Body of pancreas (tissue), 4 donors: ENCODE results near the gene ANKRD34C. TPM values are rescaled to one million over a fixed set of nuclear protein-coding genes. Genes with fewer than 3 reads are reported as not detected.

Experiments used
- ATAC-seq: fragments of 150-250 bp; one replicate; pipeline ENCODE4 v1.9.1; 2016
- DNase-seq, 4 donors: peaks; one replicate each; pipeline ENCODE4 v3.0.0-alpha.2; 2019
- H3K27ac ChIP-seq, 4 donors: fragments of 200-600 bp; sonication (generic); 1 replicate in 3 of 4; 2 replicates in 1 of 4; pipeline versions ENCODE4 v1.5.1 to v1.6.1; 2016 to 2019; ENCODE audit warnings: mild to moderate bottlenecking in 1 of 4, mixed read lengths in 1 of 4, moderate library complexity in 1 of 4
- H3K27me3 ChIP-seq, 2 donors: fragments of 200-600 bp; sonication (generic); one replicate each; pipeline ENCODE4 v1.6.0; 2016; ENCODE audit warnings: mild to moderate bottlenecking in 1 of 2
- H3K36me3 ChIP-seq, 2 donors: fragments of 200-600 bp; sonication (generic); replicated peaks in 1 of 2; 2 replicates each; pipeline ENCODE4 v1.5.1; 2016; ENCODE audit warnings: low read depth in 2 of 2; ENCODE audit not compliant: insufficient read depth in 1 of 2
- H3K4me1 ChIP-seq: fragments of 200-600 bp; sonication (generic); one replicate; pipeline ENCODE4 v1.6.0; 2016
- H3K4me3 ChIP-seq, 2 donors: fragments of 200-600 bp; sonication (generic); 1 replicate in 1 of 2; 2 replicates in 1 of 2; pipeline ENCODE4 v1.5.1; 2016 to 2019
- H3K9me3 ChIP-seq, 3 donors: fragments of 200-600 bp; sonication (generic); 1 replicate in 2 of 3; 2 replicates in 1 of 3; pipeline ENCODE4 v1.5.1; 2016
- POLR2A ChIP-seq, 3 donors: fragments of 450-650 bp; IDR thresholded peaks; one replicate each; pipeline ENCODE4 v1.6.1; 2016; ENCODE audit warnings: antibody characterized with exemption in 3 of 3, mild to moderate bottlenecking in 2 of 3
- WGBS, 2 donors: methylation state at CpG; one replicate each; pipeline ENCODE4 v1.1.5; 2017; 5-methylcytosine and 5-hydroxymethylcytosine counted together
- intact Hi-C: fragments of 100-400 bp; cut with DNase I; formaldehyde crosslinking; loops from one replicate; pipeline ENCODE4 v1.15.1; 2023
- total RNA-seq, 2 donors: library from RNA; depleted of rRNA; stranded (reverse); fragments of >200 nt; gene quantifications; one replicate each; pipeline ENCODE4 v1.1.0, GENCODE V29; 2016
- TF ChIP-seq, protein P1 (sequence below), 7 experiments: fragments of 450-650 bp in 4 of 7; fragments of 200-600 bp in 3 of 7; sonication (generic) in 3 of 7; IDR thresholded peaks; one replicate each; pipeline ENCODE4 v1.5.1; 2016 to 2019; ENCODE audit warnings: antibody characterized with exemption in 7 of 7

ANKRD34C gene
- total RNA-seq, result under 1 TPM; under 0.01 to 0.33 TPM

- H3K27me3 ChIP-seq, result peaks cover 0 to 14% of the 10 kb centered on the region in 2 donors
- TF ChIP-seq, protein P1, sequence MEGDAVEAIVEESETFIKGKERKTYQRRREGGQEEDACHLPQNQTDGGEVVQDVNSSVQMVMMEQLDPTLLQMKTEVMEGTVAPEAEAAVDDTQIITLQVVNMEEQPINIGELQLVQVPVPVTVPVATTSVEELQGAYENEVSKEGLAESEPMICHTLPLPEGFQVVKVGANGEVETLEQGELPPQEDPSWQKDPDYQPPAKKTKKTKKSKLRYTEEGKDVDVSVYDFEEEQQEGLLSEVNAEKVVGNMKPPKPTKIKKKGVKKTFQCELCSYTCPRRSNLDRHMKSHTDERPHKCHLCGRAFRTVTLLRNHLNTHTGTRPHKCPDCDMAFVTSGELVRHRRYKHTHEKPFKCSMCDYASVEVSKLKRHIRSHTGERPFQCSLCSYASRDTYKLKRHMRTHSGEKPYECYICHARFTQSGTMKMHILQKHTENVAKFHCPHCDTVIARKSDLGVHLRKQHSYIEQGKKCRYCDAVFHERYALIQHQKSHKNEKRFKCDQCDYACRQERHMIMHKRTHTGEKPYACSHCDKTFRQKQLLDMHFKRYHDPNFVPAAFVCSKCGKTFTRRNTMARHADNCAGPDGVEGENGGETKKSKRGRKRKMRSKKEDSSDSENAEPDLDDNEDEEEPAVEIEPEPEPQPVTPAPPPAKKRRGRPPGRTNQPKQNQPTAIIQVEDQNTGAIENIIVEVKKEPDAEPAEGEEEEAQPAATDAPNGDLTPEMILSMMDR (IDR thresholded peaks at IDR 0.05), result no peak
- no peak for TF ChIP-seq POLR2A (IDR thresholded peaks at IDR 0.05)
- ATAC-seq, result no peak
- H3K27ac ChIP-seq, result no peak within 1 kb of the TSS
- no peaks in the 10 kb centered on the region for H3K9me3 ChIP-seq
- H3K4me1 ChIP-seq, result peaks cover 3% of the 10 kb centered on the region
- peak in 2 of 4 donors; percentile 17 to 22 for DNase-seq
- H3K4me3 ChIP-seq, result no peak within 1 kb of the TSS
- WGBS, 2 donors, result 7 to 8% methylated on average over 50 to 55 of the region's 56 CpGs
- no peaks in the 10 kb centered on the region for H3K36me3 ChIP-seq
- intact Hi-C loops, result no loop called here
Observed at GRCh38 chr15:79282371-79283251, at the start of gene ANKRD34C. Gene ANKRD34C (plus strand): TSS chr15:79282722. CDS start chr15:79293285, 10,563 bp downstream.

DNA sequence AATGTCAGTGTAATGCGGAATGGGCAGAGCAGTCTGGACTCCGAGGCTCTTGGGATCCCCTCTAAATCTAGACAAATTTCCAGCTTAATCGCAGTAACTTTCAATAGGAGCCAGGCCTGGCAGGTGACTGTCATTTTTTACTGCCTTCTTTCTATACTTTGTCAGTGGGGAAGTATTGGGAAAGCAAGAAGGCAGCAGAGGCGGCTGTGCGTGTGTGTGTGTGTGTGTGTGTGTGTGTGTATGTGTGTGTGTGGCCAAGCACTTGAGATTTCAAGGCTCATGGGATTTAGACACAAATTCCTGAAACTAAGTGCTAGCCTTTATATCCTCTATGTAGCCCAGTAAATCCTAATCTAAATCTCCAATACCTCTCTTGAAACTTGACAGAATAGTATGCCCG is 49.3 kb upstream of the ANKRD34C start:
- 62 to 84% methylated on average over 6 of the region's 6 CpGs for WGBS, 2 donors
- no peak overlapping the region for H3K27ac ChIP-seq
- no peaks in the 10 kb centered on the region for H3K36me3 ChIP-seq
- intact Hi-C loops, result no loop called here
- DNase-seq (no peak), ATAC-seq (no peak)
- H3K9me3 ChIP-seq, result no peaks in the 10 kb centered on the region
- no peak overlapping the region for H3K4me3 ChIP-seq
- no peaks in the 10 kb centered on the region for H3K27me3 ChIP-seq
- TF ChIP-seq POLR2A (IDR thresholded peaks at IDR 0.05), result no peak
- TF ChIP-seq, protein P1 (IDR thresholded peaks at IDR 0.05), result no peak
- H3K4me1 ChIP-seq, result no peaks in the 10 kb centered on the region

GRCh38 chr15:79240036-79240435 is 42.5 kb upstream of the ANKRD34C start:
- no peaks in the 10 kb centered on the region for H3K27me3 ChIP-seq
- DNase-seq (no peak), ATAC-seq (no peak)
- intact Hi-C loops, result no loop called here
- H3K4me1 ChIP-seq, result no peaks in the 10 kb centered on the region
- H3K36me3 ChIP-seq, result no peaks in the 10 kb centered on the region
- H3K9me3 ChIP-seq, result no peaks in the 10 kb centered on the region
- H3K4me3 ChIP-seq, result no peak overlapping the region
- H3K27ac ChIP-seq, result no peak overlapping the region
- TF ChIP-seq POLR2A (IDR thresholded peaks at IDR 0.05), result no peak
- TF ChIP-seq, protein P1 (IDR thresholded peaks at IDR 0.05), result no peak
- WGBS, 2 donors, result 62 to 67% methylated on average over 3 of the region's 3 CpGs

- 69 to 71% methylated on average over 10 to 11 of the region's 11 CpGs for WGBS, 2 donors
- intact Hi-C loops, result no loop called here
- DNase-seq, result no peak
Observed at GRCh38 chr15:79243723-79244122, 38.8 kb upstream of the ANKRD34C start.

More at GRCh38 chr15:79243723-79244122, 38.8 kb upstream of the ANKRD34C start:
- Histone ChIP-seq H3K27ac (no peak overlapping the region), H3K4me1 (no peaks in the 10 kb centered on the region), H3K9me3 (no peaks in the 10 kb centered on the region), H3K36me3 (no peaks in the 10 kb centered on the region), H3K4me3 (no peak overlapping the region), H3K27me3 (no peaks in the 10 kb centered on the region)
- no peak for ATAC-seq
- no peak for TF ChIP-seq POLR2A (IDR thresholded peaks at IDR 0.05)
- TF ChIP-seq, protein P1 (IDR thresholded peaks at IDR 0.05), result no peak
